Measurements from ENCODE around the gene RAC3. TPM values are rescaled to one million over a fixed set of nuclear protein-coding genes. Genes with fewer than 3 reads are reported as not detected.
A peak's percentile ranks its signal among the peaks of the same experiment; 100 is the strongest.

Gene RAC3
- total RNA-seq, 1 donor from 2014 or later, result 31.6 TPM

DNA sequence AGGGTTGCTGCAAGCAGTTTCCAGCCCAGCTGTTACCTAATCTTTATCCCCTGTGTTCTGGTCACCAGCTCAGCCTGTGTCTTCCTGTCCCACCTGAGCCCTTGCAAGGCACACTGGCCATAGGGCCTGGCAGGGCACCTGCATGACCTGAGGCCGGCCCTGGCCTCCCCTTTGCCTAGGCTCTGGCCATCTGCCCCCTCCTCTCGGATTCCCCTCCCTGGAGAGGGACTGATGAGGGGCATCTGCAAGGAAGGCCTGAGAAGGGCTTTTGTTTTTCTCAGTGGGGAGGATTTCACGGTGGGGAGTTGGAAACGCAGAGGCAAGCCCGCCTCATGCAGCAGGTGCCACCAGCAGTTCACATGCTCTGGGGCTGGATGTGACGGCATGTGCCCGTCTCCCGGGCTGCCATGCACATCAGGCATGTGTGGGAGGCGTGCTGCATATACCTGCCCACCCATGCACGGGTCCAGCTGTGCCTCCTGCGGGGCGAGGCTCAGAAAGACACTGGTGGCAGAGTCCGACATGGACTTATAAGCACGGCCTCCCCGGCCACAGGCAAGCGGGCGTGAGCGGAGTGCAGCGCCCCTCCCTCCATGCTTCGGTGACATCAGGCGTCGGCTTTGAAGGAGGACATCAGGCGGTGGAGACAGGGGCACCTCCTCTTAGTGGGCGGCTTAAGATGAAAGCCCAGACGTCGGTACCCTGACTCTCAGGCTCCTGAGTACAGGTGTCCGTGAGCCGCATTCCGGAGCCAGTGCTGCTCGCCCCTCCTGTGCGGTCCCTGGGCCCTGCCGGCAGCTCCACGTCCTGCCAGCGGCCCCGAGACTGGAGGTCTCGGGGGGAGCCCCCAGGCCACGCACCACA is 37.5 kb upstream of the RAC3 start:
- no peaks in the 10 kb centered on the region for H4K20me1 ChIP-seq (ENCODE audit: low read depth)
- H3K36me3 ChIP-seq, result no peaks in the 10 kb centered on the region
- no peak overlapping the region for H3K4me3 ChIP-seq
- H3K4me1 Mint-ChIP-seq, result peaks cover 45% of the 10 kb centered on the region
- DNase-seq (ENCODE audit: low spot score), result peak; percentile 47
- no peaks in the 10 kb centered on the region for H3K9me3 ChIP-seq (ENCODE audit: low read depth)
- peaks cover 5% of the 10 kb centered on the region for H3K27me3 Mint-ChIP-seq (ENCODE audit: insufficient read depth, low read depth)
- TF ChIP-seq EZH2 (IDR thresholded peaks at IDR 0.05), result no peak
- no peak for TF ChIP-seq CTCF (IDR thresholded peaks at IDR 0.05)
- no peak for TF ChIP-seq EZH2phosphoT487 (IDR thresholded peaks at IDR 0.05)
- peaks cover 4% of the 10 kb centered on the region for H3K79me2 ChIP-seq (ENCODE audit: low read depth)
- peak overlapping the region; percentile 58 for H3K4me3 Mint-ChIP-seq
- H3K27me3 ChIP-seq, result no peaks in the 10 kb centered on the region
- peak overlapping the region; percentile 63 for H3K27ac ChIP-seq
- H2AFZ ChIP-seq (replicated peaks), result no peak overlapping the region
- peaks cover 8% of the 10 kb centered on the region for H3K36me3 Mint-ChIP-seq
- peak overlapping the region; percentile 79 for H3K27ac Mint-ChIP-seq
- peaks cover 2% of the 10 kb centered on the region for H3K9me3 Mint-ChIP-seq
- peaks cover 36% of the 10 kb centered on the region for H3K4me1 ChIP-seq
- no peak overlapping the region for H3K9ac ChIP-seq
- peak overlapping the region; percentile 35 for H3K4me2 ChIP-seq
- peaks cover 31% of the 10 kb centered on the region for H3F3A ChIP-seq (ENCODE audit: low read depth)

DNA sequence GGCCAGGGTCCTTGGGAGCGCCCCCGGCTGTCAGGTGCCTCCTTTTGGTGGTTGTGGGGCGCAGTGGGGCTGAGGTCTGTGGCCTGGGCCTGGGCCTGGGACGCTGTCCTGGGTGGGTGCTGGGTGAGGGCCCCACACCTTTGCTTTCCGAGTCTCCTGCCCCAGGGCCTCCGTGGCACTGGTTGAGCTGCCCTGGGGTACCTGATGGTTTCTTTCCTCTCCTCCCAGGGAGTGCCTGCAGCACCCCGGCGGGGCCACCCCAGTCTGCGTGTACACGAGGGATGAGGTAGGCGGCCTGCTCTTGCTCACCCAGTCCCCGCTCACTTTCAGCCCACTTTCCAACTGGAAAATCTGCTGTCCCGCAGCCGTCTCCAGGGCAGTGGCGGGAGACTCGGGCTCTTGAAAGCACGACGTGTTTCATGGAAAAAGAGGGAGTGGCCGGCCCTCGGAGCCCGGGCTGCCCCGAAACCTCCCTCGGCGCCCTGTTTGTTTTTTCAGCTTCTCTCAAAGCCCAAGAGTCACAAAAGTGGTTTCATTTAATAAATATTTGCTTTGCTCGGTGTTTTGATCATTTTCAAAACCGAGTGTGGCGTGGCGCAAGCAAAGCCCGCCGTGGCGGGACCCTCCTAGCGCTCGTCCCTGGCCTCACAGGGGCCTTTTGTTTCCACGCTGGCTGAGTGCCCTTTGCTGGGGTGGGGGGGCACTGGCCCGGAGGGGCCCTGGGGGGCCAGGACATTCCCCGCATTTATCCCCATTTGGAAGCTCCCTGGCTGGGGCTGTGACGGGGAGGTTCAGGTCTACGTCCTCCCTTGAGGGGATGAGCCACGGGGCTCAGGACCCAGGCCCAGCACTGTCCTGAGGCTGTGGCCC is 36.6 kb upstream of the RAC3 start:
- TF ChIP-seq CTCF (IDR thresholded peaks at IDR 0.05) (no peak), EZH2phosphoT487 (IDR thresholded peaks at IDR 0.05) (no peak), EZH2 (IDR thresholded peaks at IDR 0.05) (no peak)
- peaks cover 31% of the 10 kb centered on the region for H3F3A ChIP-seq (ENCODE audit: low read depth)
- peaks cover 4% of the 10 kb centered on the region for H3K79me2 ChIP-seq (ENCODE audit: low read depth)
- Mint-ChIP-seq H3K27ac (no peak overlapping the region), H3K27me3 (ENCODE audit: insufficient read depth, low read depth) (peaks cover 3% of the 10 kb centered on the region), H3K4me1 (peaks cover 45% of the 10 kb centered on the region), H3K4me3 (peak overlapping the region; percentile 41), H3K36me3 (peaks cover 5% of the 10 kb centered on the region), H3K9me3 (peaks cover 2% of the 10 kb centered on the region)
- no peaks in the 10 kb centered on the region for H3K27me3 ChIP-seq
- H3K9ac ChIP-seq, result no peak overlapping the region
- no peaks in the 10 kb centered on the region for H3K9me3 ChIP-seq (ENCODE audit: low read depth)
- H2AFZ ChIP-seq (replicated peaks), result no peak overlapping the region
- no peak overlapping the region for H3K4me2 ChIP-seq
- no peaks in the 10 kb centered on the region for H4K20me1 ChIP-seq (ENCODE audit: low read depth)
- H3K4me3 ChIP-seq, result no peak overlapping the region
- H3K4me1 ChIP-seq, result peaks cover 36% of the 10 kb centered on the region
- no peaks in the 10 kb centered on the region for H3K36me3 ChIP-seq
- DNase-seq (ENCODE audit: low spot score), result no peak
- peak overlapping the region; percentile 63 for H3K27ac ChIP-seq

- Mint-ChIP-seq H3K4me3 (no peak overlapping the region), H3K4me1 (peaks cover 45% of the 10 kb centered on the region), H3K27ac (peak overlapping the region; percentile 76), H3K27me3 (ENCODE audit: insufficient read depth, low read depth) (peaks cover 3% of the 10 kb centered on the region), H3K36me3 (peaks cover 2% of the 10 kb centered on the region), H3K9me3 (no peaks in the 10 kb centered on the region)
- H4K20me1 ChIP-seq (ENCODE audit: low read depth), result no peaks in the 10 kb centered on the region
- no peak overlapping the region for H3K4me3 ChIP-seq
- no peak for DNase-seq (ENCODE audit: low spot score)
- no peaks in the 10 kb centered on the region for H3K27me3 ChIP-seq
- peaks cover 31% of the 10 kb centered on the region for H3F3A ChIP-seq (ENCODE audit: low read depth)
- H3K36me3 ChIP-seq, result no peaks in the 10 kb centered on the region
- H3K9ac ChIP-seq, result no peak overlapping the region
- H3K27ac ChIP-seq, result no peak overlapping the region
- H3K4me2 ChIP-seq, result no peak overlapping the region
- peaks cover 4% of the 10 kb centered on the region for H3K79me2 ChIP-seq (ENCODE audit: low read depth)
- TF ChIP-seq EZH2phosphoT487 (IDR thresholded peaks at IDR 0.05) (no peak), EZH2 (IDR thresholded peaks at IDR 0.05) (no peak), CTCF (IDR thresholded peaks at IDR 0.05) (no peak)
- peaks cover 36% of the 10 kb centered on the region for H3K4me1 ChIP-seq
- H3K9me3 ChIP-seq (ENCODE audit: low read depth), result no peaks in the 10 kb centered on the region
- H2AFZ ChIP-seq (replicated peaks), result no peak overlapping the region
Observed at GRCh38 chr17:81995463-81996231, 35.8 kb upstream of the RAC3 start.
